NCI-H1694 (cell line): Measurements from ENCODE around the gene SPECC1.

Experiments
- DNase-seq: peaks from one replicate; lab custom pipeline; 2025; lab: John Stamatoyannopoulos, UW

Gene SPECC1

DNA sequence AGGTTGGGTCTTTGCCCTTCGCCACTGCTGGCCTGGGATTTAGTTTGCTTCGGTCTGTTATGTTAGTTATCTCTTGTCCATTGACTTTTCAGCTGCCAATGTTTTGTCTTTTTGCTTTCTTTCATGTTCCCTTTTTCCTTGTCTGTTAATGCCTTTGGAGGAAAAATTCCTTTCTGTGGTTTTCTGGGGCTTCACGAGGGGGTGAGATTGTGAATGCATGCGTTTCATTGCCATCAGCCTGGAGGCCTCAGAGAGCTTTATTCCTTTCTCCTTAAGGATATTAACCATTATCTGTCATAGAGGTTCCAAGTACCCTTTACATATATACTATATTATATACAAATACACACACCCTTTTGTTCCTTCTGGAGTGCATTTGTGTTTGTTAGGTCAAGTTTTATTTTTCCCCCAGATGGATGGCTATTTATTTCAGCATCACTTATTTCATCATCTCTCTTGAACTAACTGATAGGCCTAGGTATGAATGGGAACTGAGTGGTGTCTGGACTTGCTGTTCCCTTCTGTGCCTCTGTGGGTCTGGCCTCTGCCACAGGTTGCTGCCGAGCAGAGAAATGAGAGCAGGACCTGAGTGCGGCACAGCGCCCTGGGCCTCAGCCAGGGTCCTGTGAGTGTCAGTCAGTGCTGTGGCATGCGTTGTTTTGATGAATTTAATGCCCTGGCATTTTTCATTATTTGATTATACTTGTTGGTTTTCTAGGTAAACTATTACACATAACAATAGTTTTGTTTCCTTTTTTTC, 264.8 kb downstream of the SPECC1 start:
- no peak for DNase-seq

DNA sequence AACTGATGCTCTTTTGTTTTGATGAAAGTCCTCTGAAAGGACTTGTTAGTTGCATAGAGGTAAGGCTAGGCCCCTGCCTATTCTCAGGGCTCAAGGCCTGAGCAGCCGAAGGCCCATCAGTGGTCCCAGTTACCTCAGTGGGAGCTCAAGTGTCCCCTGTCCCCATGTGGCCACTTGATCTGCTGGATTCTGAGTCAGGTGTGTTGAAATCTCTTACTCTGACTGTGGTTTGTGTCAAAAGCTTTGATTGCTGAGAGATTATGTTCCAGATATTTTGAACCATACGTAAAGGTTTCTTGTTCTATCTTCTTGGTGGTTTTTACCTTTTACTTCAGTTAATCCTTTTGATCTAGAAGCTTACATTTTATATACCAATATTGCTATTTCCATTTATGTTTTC, 266.5 kb downstream of the SPECC1 start:
- DNase-seq: no peak

GRCh38 chr17:20276421-20276820, 267.3 kb downstream of the SPECC1 start:
- no peak for DNase-seq

DNA sequence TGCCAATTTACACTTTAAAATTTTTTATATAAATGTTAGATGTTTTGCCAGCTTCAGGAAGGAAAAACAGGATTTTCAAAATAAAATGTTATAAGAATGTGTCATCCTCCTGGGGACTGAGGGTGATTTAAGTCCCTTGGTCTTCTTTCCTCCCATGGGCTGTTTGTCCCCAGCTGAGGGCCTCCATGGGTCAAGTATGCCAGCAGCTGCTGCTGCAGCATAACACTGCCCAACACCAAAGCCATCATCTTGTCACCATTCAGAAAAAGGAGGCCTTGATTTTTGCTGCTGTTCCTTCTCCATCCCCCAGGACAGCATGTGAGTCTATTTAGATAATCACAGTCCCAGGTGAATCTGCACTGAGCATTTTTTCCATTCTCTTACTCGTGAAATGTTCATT, 269.6 kb downstream of the SPECC1 start:
- no peak for DNase-seq

- DNase-seq: peak; percentile 42
Measured at GRCh38 chr17:20279631-20280030, 270.5 kb downstream of the SPECC1 start.

DNA sequence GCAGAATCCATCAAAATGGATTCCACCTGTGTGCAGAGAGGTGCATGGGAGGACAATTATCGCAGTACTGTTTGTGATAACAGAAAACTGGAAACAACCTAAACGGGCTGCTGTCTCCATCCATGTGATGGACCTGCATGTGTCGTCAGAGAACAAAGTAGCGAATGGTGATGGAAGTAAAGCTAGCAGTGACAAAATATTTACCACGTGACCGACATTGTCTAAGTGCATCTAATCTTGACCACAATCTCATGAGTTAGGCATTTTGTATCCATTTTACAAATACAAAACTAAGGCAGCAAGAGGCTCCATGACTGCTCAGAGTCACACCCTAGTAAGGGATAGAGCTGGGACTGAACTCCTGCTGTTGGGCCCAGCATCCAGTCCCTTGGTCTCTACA, 270.9 kb downstream of the SPECC1 start:
- DNase-seq: no peak

GRCh38 chr17:20280851-20281250, 271.7 kb downstream of the SPECC1 start:
- no peak for DNase-seq

DNA sequence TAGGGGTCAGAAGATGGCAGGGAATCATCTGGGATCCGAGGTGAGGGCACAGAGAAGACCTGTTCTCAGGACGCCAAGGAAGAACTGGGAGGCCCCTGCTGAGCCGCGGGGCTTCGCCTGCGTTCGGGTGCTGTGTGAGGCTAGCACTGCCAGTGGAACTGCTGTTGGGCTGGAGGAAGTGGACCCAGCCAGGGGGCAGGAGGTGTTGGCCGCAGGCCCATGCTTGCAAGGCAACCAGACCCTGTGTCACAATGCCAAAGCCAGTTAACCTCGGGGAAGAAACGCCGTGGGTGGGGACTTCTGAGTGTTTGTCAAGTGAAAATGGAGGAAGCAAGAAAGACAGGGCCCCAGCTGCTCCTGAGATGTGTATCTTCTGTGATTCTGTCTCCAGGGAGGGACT, 272.7 kb downstream of the SPECC1 start:
- DNase-seq: no peak

DNA sequence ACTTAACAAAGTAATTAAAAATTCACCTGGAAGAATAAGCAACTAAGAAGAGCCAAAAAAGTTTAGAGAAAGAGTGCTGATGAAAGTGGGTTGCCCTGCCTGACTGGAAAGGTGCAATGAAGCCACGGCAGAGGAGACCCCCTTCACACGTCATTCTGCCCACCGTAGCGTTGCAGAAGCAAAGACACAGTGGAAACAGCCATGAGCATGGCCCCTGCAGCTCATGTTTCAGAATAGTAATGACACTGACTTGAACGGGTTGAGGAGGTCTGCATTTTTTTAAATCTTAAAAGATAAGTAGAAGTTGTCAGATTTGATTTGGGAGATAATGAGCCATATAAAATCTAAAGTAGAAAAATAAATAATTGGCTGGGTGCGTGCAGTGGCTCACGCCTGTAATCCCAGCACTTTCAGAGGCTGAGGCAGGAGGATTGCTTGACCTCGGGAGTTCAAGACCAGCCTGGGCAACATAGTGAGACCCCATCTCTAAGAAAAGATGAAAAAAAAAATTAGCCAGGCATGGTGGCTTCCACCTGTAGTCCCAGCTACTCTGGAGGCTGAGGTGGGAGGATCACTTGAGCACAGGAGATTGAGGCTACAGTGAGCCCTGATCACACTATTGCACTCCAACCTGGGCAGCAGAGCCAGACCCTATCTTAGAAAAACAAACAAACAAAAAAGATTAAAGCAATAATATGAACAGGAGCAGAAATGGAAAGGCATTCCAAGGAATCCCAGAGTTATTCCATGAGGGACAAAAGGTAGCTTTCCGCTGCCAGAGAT, 273.6 kb downstream of the SPECC1 start:
- DNase-seq: no peak

DNA sequence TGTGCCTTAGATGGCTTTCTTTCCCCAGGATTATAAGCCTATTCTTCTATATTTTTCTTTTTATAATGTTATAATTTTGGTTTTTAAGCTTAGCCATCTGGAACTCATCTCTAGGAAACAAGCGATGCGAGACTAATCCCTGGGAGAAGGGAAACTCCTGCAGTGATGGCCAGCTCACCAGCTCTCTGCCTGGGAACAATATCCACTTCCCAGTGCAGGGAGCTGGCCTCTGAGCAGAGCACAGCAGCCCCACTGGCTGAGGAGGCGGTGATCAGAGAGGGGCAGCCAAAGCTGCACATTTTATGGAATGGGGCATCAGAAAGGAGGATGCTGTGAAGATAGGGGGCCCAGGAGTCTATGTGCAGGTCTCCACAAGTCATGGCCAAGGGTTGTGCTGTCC, 274.9 kb downstream of the SPECC1 start:
- no peak for DNase-seq

DNA sequence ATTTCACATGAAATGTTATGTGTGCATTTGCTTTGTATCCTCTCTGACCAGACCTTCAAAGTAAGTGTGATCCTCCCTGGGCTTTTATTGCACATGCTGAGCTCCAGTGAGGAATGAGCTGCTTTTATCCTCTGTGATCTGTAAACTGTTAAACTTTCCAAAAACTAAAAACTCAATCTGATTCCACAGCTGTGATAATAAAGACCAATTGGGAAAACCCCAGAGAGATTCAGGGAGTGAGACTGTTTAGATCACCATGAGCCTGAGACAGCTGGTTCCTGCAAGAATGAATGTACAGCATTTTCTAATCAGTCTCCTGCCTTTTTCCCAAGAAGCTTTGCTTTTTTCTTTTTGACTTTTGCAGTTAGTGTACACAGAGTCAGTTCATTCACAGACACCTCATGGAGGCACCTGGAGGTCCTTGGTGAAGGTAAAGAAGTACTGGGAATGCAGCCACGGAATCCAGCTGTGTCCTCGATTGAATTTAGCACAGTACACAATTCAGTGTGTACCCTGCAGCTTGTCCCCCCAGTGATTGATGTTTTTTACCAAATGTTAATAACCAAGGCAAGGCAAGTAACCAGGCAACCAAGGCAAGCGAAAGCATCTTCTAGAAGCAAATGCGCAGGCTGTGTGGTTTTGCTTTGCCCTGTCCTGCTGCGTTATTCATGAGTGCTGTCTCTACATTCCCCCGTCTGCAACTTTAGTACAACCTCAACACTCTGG, 275.6 kb downstream of the SPECC1 start:
- DNase-seq: no peak

GRCh38 chr17:20289984-20290383, 280.8 kb downstream of the SPECC1 start:
- no peak for DNase-seq

DNA sequence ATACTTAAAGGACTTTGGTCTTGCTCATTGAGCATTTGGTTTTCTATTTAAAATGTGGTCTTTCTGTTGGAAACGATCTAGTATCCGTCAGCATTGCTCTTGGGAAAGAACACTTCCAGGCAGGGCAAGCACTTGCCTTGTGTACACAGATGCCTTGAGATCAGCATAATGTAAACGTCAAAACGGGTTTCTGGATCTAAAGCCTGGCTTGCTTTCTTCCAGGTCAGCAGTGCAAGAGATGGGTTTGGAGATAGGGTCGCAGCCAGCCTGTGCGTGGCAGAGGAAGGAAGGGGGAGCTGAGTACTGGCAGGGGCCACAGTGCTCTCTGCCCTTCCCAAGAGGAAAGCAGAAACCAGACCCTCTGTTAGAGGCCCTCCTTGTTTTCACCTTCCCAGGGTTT, 282.7 kb downstream of the SPECC1 start:
- no peak for DNase-seq

GRCh38 chr17:20293501-20293900, 284.3 kb downstream of the SPECC1 start:
- DNase-seq: no peak

- no peak for DNase-seq
Measured at GRCh38 chr17:20294120-20294519, 285.0 kb downstream of the SPECC1 start.

DNA sequence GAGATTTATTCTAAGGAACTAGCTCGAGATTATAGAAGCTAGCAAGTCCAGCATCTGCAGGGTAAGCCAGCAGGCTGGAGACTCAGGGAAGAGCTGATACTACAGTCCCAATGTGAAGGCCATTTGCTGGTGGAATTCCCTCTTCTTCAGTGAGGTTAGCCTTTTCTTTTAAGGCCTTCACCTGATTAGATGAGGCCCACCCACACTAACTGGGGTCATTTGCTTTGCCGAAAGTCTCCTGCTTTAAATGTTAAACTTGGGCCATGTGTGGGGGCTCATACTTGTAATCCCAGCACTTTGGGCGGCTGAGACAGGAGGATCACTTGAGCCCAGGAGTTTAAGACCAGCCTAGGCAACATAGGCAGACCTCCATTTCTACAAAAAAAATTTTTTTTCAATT, 289.9 kb downstream of the SPECC1 start:
- no peak for DNase-seq

DNA sequence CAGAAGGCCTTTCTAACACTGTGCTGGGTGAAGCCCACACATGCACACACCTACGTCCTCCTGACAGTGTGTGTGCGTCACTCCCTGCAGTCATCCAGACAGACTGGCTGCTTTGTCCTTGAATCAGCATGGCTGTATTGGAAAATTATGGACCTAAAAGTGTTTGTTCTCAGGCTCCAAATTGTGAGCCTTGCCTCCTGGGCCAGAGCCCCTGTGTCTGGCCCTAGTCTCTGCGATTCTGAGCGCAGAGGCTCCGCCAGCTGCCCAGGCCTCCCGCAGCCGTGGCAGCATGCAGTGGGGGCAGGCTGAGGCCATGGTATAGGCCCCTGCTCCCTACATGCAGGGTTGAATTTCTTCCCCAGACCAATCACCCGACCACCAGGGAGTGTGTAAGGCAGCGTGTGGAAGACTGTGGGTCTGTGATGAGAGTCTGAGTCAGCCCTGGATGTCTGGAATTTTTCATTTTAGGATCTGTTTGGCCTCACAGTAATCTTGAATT, 291.3 kb downstream of the SPECC1 start:
- DNase-seq: no peak

GRCh38 chr17:20302246-20302917, 293.2 kb downstream of the SPECC1 start:
- no peak for DNase-seq

- no peak for DNase-seq
Measured at GRCh38 chr17:20304961-20305360, 295.8 kb downstream of the SPECC1 start.

- DNase-seq: no peak
Measured at GRCh38 chr17:20306924-20307323, 297.8 kb downstream of the SPECC1 start.

GRCh38 chr17:20307326-20307910, 298.3 kb downstream of the SPECC1 start:
- DNase-seq: no peak

GRCh38 chr17:20310481-20310880, 301.3 kb downstream of the SPECC1 start:
- DNase-seq: no peak
